Measurements from ENCODE around the gene BICDL1. TPM values are rescaled to one million over a fixed set of nuclear protein-coding genes. Genes with fewer than 3 reads are reported as not detected.

Gene BICDL1
- total and polyA plus RNA-seq, 2 of the 4 experiments (the other 2 are of a cell fraction) = not detected

DNA sequence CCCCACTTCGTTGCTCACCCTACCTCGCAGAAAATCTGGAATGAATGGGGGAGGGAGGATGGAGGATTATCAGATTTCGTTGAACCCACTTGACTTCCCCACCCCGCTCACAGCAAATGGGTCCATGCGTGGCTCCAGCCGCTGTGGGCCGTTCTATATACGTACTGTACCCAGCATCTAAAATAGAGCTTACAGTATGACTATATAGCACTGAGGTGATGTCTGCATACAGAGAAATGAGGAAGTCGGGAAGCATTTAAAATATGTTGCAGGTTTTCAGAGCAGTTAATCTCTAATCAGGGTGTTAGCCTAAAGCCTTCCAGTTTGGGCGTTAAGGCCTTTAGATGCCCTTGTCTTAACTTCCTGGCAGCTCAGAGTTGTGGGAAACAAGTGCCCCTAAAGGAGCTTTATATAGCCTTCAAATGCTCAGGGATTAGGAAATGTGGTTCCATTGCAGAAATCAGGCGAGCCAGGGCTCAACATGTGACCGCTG is 1.4 kb downstream of the BICDL1 start:
- H2BK5ac ChIP-seq (ENCODE audit: low read depth, low read length, poor library complexity, severe bottlenecking) = no peak overlapping the region
- DNase-seq (no peak), ATAC-seq (ENCODE audit: low read depth) (no peak)
- in situ Hi-C loops (cut with MboI; ENCODE audit: low sequenced_read_pairs) (no loop called here), intact Hi-C loops (cut with micrococcal nuclease) (no loop called here), dilution Hi-C loops (cut with HindIII; ENCODE audit: low sequenced_read_pairs, unreplicated experiment) (no loop called here)
- no peaks in the 10 kb centered on the region for H3K79me1 ChIP-seq (ENCODE audit: low read depth in 1 of 2, low read length in 2 of 2)
- ChIA-PET POLR2A (ENCODE audit: unreplicated experiment) (no interaction called here), CTCF (no interaction called here)
- H4K91ac ChIP-seq (ENCODE audit: insufficient read depth, low read depth, low read length) = no peak overlapping the region
- no TSS peak for BruUV-seq (replicated peaks)
- H3K9ac ChIP-seq (ENCODE audit: low read depth, low read length) = no peak overlapping the region
- peaks cover 24% of the 10 kb centered on the region for H3K27me3 ChIP-seq (ENCODE audit: control insufficient read depth, insufficient read depth, low read length)
- peaks cover 3% of the 10 kb centered on the region; the same call in 1 of the 2 replicates for H3K4me1 ChIP-seq (ENCODE audit: control insufficient read depth, insufficient read depth, low read length)
- WGBS, 2 experiments (ENCODE audit: extremely low coverage in 2 of 2, insufficient read length in 1 of 2) = 0% methylated on average over 1 of the region's 12 CpGs; no CpG with 5 or more reads in 1 of the 2 experiments
- H2AK9ac ChIP-seq (replicated peaks; ENCODE audit: low read depth, low read length, poor library complexity) = no peak overlapping the region
- H3K4me2 ChIP-seq (ENCODE audit: low read depth, low read length) = no peak overlapping the region
- H4K20me1 ChIP-seq (ENCODE audit: insufficient read depth, low read length) = no peaks in the 10 kb centered on the region
- H3K4me3 ChIP-seq (ENCODE audit: insufficient read depth, low read depth, low read length) = no peak overlapping the region
- no peak for TF ChIP-seq RFX5 (IDR thresholded peaks at IDR 0.05; ENCODE audit: low read depth, low read length)
- TF ChIP-seq CEBPB (IDR thresholded peaks at IDR 0.05; ENCODE audit: low read depth, low read length) = no peak
- TF ChIP-seq MXI1 (IDR thresholded peaks at IDR 0.05; ENCODE audit: borderline replicate concordance, low read depth, low read length) = no peak
- TF ChIP-seq, protein P1, sequence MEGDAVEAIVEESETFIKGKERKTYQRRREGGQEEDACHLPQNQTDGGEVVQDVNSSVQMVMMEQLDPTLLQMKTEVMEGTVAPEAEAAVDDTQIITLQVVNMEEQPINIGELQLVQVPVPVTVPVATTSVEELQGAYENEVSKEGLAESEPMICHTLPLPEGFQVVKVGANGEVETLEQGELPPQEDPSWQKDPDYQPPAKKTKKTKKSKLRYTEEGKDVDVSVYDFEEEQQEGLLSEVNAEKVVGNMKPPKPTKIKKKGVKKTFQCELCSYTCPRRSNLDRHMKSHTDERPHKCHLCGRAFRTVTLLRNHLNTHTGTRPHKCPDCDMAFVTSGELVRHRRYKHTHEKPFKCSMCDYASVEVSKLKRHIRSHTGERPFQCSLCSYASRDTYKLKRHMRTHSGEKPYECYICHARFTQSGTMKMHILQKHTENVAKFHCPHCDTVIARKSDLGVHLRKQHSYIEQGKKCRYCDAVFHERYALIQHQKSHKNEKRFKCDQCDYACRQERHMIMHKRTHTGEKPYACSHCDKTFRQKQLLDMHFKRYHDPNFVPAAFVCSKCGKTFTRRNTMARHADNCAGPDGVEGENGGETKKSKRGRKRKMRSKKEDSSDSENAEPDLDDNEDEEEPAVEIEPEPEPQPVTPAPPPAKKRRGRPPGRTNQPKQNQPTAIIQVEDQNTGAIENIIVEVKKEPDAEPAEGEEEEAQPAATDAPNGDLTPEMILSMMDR (conservative IDR thresholded peaks at IDR 0.05; ENCODE audit: low read depth, low read length) = no peak
- TF ChIP-seq SMC3 (IDR thresholded peaks at IDR 0.05; ENCODE audit: low read depth, low read length) = no peak
- no peak for TF ChIP-seq POLR2A (IDR thresholded peaks at IDR 0.05; ENCODE audit: low read depth, low read length)
- TF ChIP-seq NFE2L2 (IDR thresholded peaks at IDR 0.05; ENCODE audit: low read depth, low read length) = no peak
- no peak for TF ChIP-seq MAFK (IDR thresholded peaks at IDR 0.05; ENCODE audit: low read depth, low read length)
- TF ChIP-seq, protein P2, sequence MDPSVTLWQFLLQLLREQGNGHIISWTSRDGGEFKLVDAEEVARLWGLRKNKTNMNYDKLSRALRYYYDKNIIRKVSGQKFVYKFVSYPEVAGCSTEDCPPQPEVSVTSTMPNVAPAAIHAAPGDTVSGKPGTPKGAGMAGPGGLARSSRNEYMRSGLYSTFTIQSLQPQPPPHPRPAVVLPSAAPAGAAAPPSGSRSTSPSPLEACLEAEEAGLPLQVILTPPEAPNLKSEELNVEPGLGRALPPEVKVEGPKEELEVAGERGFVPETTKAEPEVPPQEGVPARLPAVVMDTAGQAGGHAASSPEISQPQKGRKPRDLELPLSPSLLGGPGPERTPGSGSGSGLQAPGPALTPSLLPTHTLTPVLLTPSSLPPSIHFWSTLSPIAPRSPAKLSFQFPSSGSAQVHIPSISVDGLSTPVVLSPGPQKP (IDR thresholded peaks at IDR 0.05; ENCODE audit: borderline replicate concordance, low read depth, low read length) = no peak
- no peak for TF ChIP-seq RAD21 (IDR thresholded peaks at IDR 0.05; ENCODE audit: low read length)
- TF ChIP-seq, protein P3, sequence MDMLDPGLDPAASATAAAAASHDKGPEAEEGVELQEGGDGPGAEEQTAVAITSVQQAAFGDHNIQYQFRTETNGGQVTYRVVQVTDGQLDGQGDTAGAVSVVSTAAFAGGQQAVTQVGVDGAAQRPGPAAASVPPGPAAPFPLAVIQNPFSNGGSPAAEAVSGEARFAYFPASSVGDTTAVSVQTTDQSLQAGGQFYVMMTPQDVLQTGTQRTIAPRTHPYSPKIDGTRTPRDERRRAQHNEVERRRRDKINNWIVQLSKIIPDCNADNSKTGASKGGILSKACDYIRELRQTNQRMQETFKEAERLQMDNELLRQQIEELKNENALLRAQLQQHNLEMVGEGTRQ (IDR thresholded peaks at IDR 0.05; ENCODE audit: low read depth, low read length) = no peak
- no peak for TF ChIP-seq CHD1 (IDR thresholded peaks at IDR 0.05; ENCODE audit: low read depth, low read length)
- TF ChIP-seq RCOR1 (IDR thresholded peaks at IDR 0.05; ENCODE audit: insufficient replicate concordance, low read length) = no peak
- no peak for TF ChIP-seq BHLHE40 (IDR thresholded peaks at IDR 0.05; ENCODE audit: low read depth, low read length)
- no peak for TF ChIP-seq MAZ (IDR thresholded peaks at IDR 0.05; ENCODE audit: borderline replicate concordance, low read depth, low read length)
- no peak for TF ChIP-seq FOS (IDR thresholded peaks at IDR 0.05; ENCODE audit: low read depth, low read length)
- no peak overlapping the region for H4K8ac ChIP-seq (ENCODE audit: low read depth in 2 of 2, low read length in 2 of 2)
- no peak overlapping the region for H3K56ac ChIP-seq (ENCODE audit: extremely low read depth, insufficient read depth, low read length)
- H2AK5ac ChIP-seq (ENCODE audit: low read depth, low read length) = no peak overlapping the region
- H3K14ac ChIP-seq (replicated peaks; ENCODE audit: low read depth, low read length) = no peak overlapping the region
- H4K5ac ChIP-seq (ENCODE audit: low read depth, low read length) = no peak overlapping the region
- H3K23ac ChIP-seq (ENCODE audit: low read depth, low read length) = no peak overlapping the region
- H3K9me1 ChIP-seq (ENCODE audit: insufficient read depth, low read length) = no peaks in the 10 kb centered on the region; the same call in 1 of the 2 replicates
- no peak overlapping the region for H2BK20ac ChIP-seq (ENCODE audit: low read depth, low read length)
- H3K27ac ChIP-seq (ENCODE audit: insufficient read depth, low read length) = no peak overlapping the region
- no peak overlapping the region for H2BK15ac ChIP-seq (ENCODE audit: low read depth, low read length)
- no peak overlapping the region for H3K4ac ChIP-seq (ENCODE audit: low read depth, low read length)
- no peaks in the 10 kb centered on the region for H3K36me3 ChIP-seq (ENCODE audit: control insufficient read depth, insufficient read depth, low read length)
- H2BK120ac ChIP-seq (ENCODE audit: low read depth, low read length) = no peak overlapping the region
- H3K9me3 ChIP-seq (ENCODE audit: control insufficient read depth, insufficient read depth, low read length) = no peaks in the 10 kb centered on the region
- H2AFZ ChIP-seq (replicated peaks; ENCODE audit: low read length, poor library complexity) = peak overlapping the region; percentile 69
- H3K18ac ChIP-seq (ENCODE audit: low read depth, low read length) = no peak overlapping the region

Measured in IMR-90 (cell line).